K562 (cell line): ENCODE measurements around the gene HOXD12. TPM values are rescaled to one million over a fixed set of nuclear protein-coding genes. Genes with fewer than 3 reads are reported as not detected.

Experiments used
- ATAC-seq: fragments of 200-7000 bp; cut with Tn5 transposase; 3 replicates; pipeline ENCODE4 v1.9.1; 2020; ENCODE audit warnings: moderate library complexity
- BruUV-seq: library from RNA; stranded (reverse); fragments of 400-500 nt; replicated peaks from 2 replicates; lab custom pipeline; 2021; lab: Mats Ljungman, UMichigan
- CTCF ChIA-PET: fragments of 300-600 bp; formaldehyde crosslinking; extraction: SDS; loops from one replicate; lab custom pipeline; 2021; ENCODE audit warnings: low intra/inter-chr PET ratio; lab: Yijun Ruan, JAX
- POLR2A ChIA-PET: fragments of 300-600, 350-650 bp; sonication (Branson Sonifier 250); formaldehyde crosslinking; extraction: SDS; loops from one replicate; lab custom pipeline; 2021; ENCODE audit warnings: antibody characterized with exemption, inconsistent platforms; lab: Yijun Ruan, JAX
- DNase-seq, 4 experiments: peaks; one replicate each; pipeline versions ENCODE4 v3.0.0 to v3.0.0-alpha.2; 2011 to 2018; ENCODE audit warnings: low spot score in 3 of 4, mixed read lengths in 3 of 4; ENCODE audit errors: extremely low read depth in 1 of 4
- FAIRE-seq: peaks from 2 replicates; lab custom pipeline; 2011; peaks lifted over from hg19 to GRCh38; lab: Jason Lieb, UNC
- H2AFZ ChIP-seq: 2 replicates; pipeline ENCODE4 v1.6.0; 2011; ENCODE audit warnings: low read depth, low read length, control low read depth, inconsistent platforms
- H3K27ac ChIP-seq: fragments of 200-600 bp; 3 replicates; pipeline ENCODE4 v1.8.0; 2011; ENCODE audit warnings: low read depth, mild to moderate bottlenecking, control low read depth, inconsistent platforms, low read length, moderate library complexity, mixed read lengths; ENCODE audit errors: extremely low read depth
- H3K27me3 ChIP-seq, 2 experiments: fragments of 300-600 bp in 1 of 2; 2 replicates in 1 of 2; 3 replicates in 1 of 2; pipeline versions ENCODE4 v1.6.0 to v1.8.0; 2011; ENCODE audit warnings: inconsistent platforms in 2 of 2, low read length in 2 of 2, mild to moderate bottlenecking in 1 of 2, mixed read lengths in 1 of 2, moderate library complexity in 1 of 2; ENCODE audit not compliant: control insufficient read depth in 2 of 2, insufficient read depth in 2 of 2
- H3K36me3 ChIP-seq: fragments of 300-600 bp; 3 replicates; pipeline ENCODE4 v1.8.0; 2011; ENCODE audit warnings: mild to moderate bottlenecking, low read length, inconsistent platforms; ENCODE audit not compliant: control insufficient read depth, insufficient read depth
- H3K4me1 ChIP-seq, 2 experiments: fragments of 200-600 bp in 1 of 2; replicated peaks in 1 of 2; 2 replicates in 1 of 2; 3 replicates in 1 of 2; pipeline versions ENCODE4 v1.5.1 to v1.8.0; 2011; ENCODE audit warnings: inconsistent platforms in 2 of 2, low read length in 2 of 2, mild to moderate bottlenecking in 1 of 2, mixed read lengths in 1 of 2, moderate library complexity in 1 of 2; ENCODE audit not compliant: control insufficient read depth in 2 of 2, insufficient read depth in 2 of 2
- H3K4me2 ChIP-seq: 2 replicates; pipeline ENCODE4 v1.6.1; 2011; ENCODE audit warnings: low read length, control low read depth, inconsistent platforms, mixed read lengths; ENCODE audit not compliant: insufficient read depth
- H3K4me3 ChIP-seq: fragments of 200-600 bp; sonication (generic), shearing (Covaris generic); 2 replicates; pipeline ENCODE4 v1.5.1; 2016; ENCODE audit warnings: control low read depth, inconsistent platforms
- H3K79me2 ChIP-seq: fragments of 200-600 bp; 3 replicates; pipeline ENCODE4 v1.8.0; 2011; ENCODE audit warnings: low read length, inconsistent platforms; ENCODE audit not compliant: control insufficient read depth, insufficient read depth
- H3K9ac ChIP-seq, 2 experiments: 2 replicates each; pipeline versions ENCODE4 v1.6.0 to v1.6.1; 2011; ENCODE audit warnings: low read depth in 2 of 2, low read length in 2 of 2, control low read depth in 1 of 2, inconsistent platforms in 1 of 2, mild to moderate bottlenecking in 1 of 2, mixed read lengths in 1 of 2; ENCODE audit not compliant: insufficient read depth in 1 of 2
- H3K9me1 ChIP-seq: one replicate; pipeline ENCODE4 v1.6.0; 2011; ENCODE audit warnings: inconsistent platforms, mild to moderate bottlenecking, low read length, moderate library complexity; ENCODE audit not compliant: control insufficient read depth, insufficient read depth
- H3K9me3 ChIP-seq: replicated peaks from 2 replicates; pipeline ENCODE4 v1.5.1; 2011; ENCODE audit warnings: low read depth, low read length, inconsistent platforms; ENCODE audit not compliant: control insufficient read depth, insufficient read depth
- H4K20me1 ChIP-seq: replicated peaks from 2 replicates; pipeline ENCODE4 v1.6.1; 2011; ENCODE audit warnings: low read length, inconsistent platforms, mixed read lengths; ENCODE audit not compliant: control insufficient read depth, insufficient read depth
- BDP1 ChIP-seq: IDR thresholded peaks from 3 replicates; pipeline ENCODE4 v1.6.1; 2011; ENCODE audit not compliant: insufficient read length, insufficient read depth
- BHLHE40 ChIP-seq: IDR thresholded peaks from 2 replicates; pipeline ENCODE4 v1.6.1; 2011; ENCODE audit warnings: low read length, improper control_type of control experiment
- BRF1 ChIP-seq: IDR thresholded peaks from 3 replicates; pipeline ENCODE4 v1.6.1; 2011; ENCODE audit warnings: borderline replicate concordance, mild to moderate bottlenecking; ENCODE audit not compliant: insufficient read length; ENCODE audit errors: extremely low read depth
- CBX3 ChIP-seq, 2 experiments: IDR thresholded peaks; 1 replicate in 1 of 2; 2 replicates in 1 of 2; pipeline ENCODE4 v1.6.1; 2012; ENCODE audit warnings: inconsistent platforms in 2 of 2, low read length in 2 of 2, borderline replicate concordance in 1 of 2, control low read depth in 1 of 2
- HDAC1 ChIP-seq, 2 experiments: fragments of 450-650 bp; IDR thresholded peaks; 2 replicates each; pipeline ENCODE4 v1.6.1; 2016 to 2017; ENCODE audit warnings: inconsistent platforms in 1 of 2, mild to moderate bottlenecking in 1 of 2, moderate library complexity in 1 of 2
- HNRNPK ChIP-seq: fragments of 200-400 bp; formaldehyde crosslinking; IDR thresholded peaks from one replicate; pipeline ENCODE4 v1.6.1; 2018; ENCODE audit warnings: mild to moderate bottlenecking, low read depth, low read length; ENCODE audit not compliant: poor library complexity, severe bottlenecking
- IRF1 ChIP-seq: sonication (generic); formaldehyde crosslinking; IDR thresholded peaks from 2 replicates; pipeline ENCODE4 v1.8.0; 2022; ENCODE audit warnings: missing genetic modification reagents, mild to moderate bottlenecking, borderline replicate concordance
- IRF9 ChIP-seq: fragments of 450-650 bp; IDR thresholded peaks from 2 replicates; pipeline ENCODE4 v1.6.1; 2016; ENCODE audit warnings: missing biosample characterization, missing genetic modification characterization
- KLF10 ChIP-seq: fragments of 250-450 bp; sonication (Bioruptor Pico); IDR thresholded peaks from 2 replicates; pipeline ENCODE4 v1.6.1; 2021; ENCODE audit warnings: matching md5 sums
- NONO ChIP-seq, 2 experiments: fragments of 200-400 bp in 1 of 2; fragments of 450-650 bp in 1 of 2; formaldehyde crosslinking in 1 of 2; IDR thresholded peaks; 2 replicates each; pipeline ENCODE4 v1.6.1; 2017; ENCODE audit warnings: low read depth in 2 of 2, mild to moderate bottlenecking in 2 of 2, moderate library complexity in 2 of 2, low read length in 1 of 2
- PCBP1 ChIP-seq: fragments of 200-400 bp; formaldehyde crosslinking; IDR thresholded peaks from 2 replicates; pipeline ENCODE4 v1.6.1; 2018; ENCODE audit warnings: mild to moderate bottlenecking, low read depth, low read length; ENCODE audit not compliant: poor library complexity, severe bottlenecking
- PRPF4 ChIP-seq: fragments of 200-400 bp; formaldehyde crosslinking; IDR thresholded peaks from one replicate; pipeline ENCODE4 v1.6.1; 2017; ENCODE audit warnings: low read length, low read depth, mild to moderate bottlenecking; ENCODE audit not compliant: insufficient read depth, poor library complexity, severe bottlenecking
- SMARCA5 ChIP-seq: fragments of 450-650 bp; IDR thresholded peaks from 2 replicates; pipeline ENCODE4 v1.6.1; 2016
- ZNF124 ChIP-seq: sonication (generic); formaldehyde crosslinking; IDR thresholded peaks from 2 replicates; pipeline ENCODE4 v1.8.1; 2022; ENCODE audit warnings: missing genetic modification reagents
- ZNF41 ChIP-seq: fragments of 250-450 bp; sonication (Bioruptor Pico); conservative IDR thresholded peaks from 2 replicates; pipeline ENCODE4 v1.4.0; 2020; ENCODE audit warnings: mild to moderate bottlenecking
- ZNF785 ChIP-seq: fragments of 250-450 bp; sonication (Bioruptor Pico); IDR thresholded peaks from 2 replicates; pipeline ENCODE4 v1.4.0; 2020; ENCODE audit warnings: mild to moderate bottlenecking
- WGBS: fragments of 100-300 bp; shearing (Covaris generic); methylation state at CpG from one replicate; pipeline ENCODE4 v1.1.6; 2016; ENCODE audit warnings: low coverage, mixed read lengths; ENCODE audit not compliant: insufficient coverage; ENCODE audit errors: missing lambda C conversion rate; 5-methylcytosine and 5-hydroxymethylcytosine counted together
- in situ Hi-C: fragments of 300-500 bp; cut with MboI; formaldehyde crosslinking; loops from 4 replicates; pipeline ENCODE4 v1.15.0; 2018; ENCODE audit warnings: inconsistent platforms, mixed read lengths
- intact Hi-C: fragments of 100-400 bp; cut with micrococcal nuclease; formaldehyde crosslinking; loops from 2 replicates; pipeline ENCODE4 v1.14.2; 2022
- polyA plus RNA-seq, 8 experiments: library from polyadenylated mRNA; depleted of rRNA in 4 of 8; stranded (reverse) in 5 of 8; unstranded in 3 of 8; fragments of >200 nt; fragmentation: Nextera tagmentation in 2 of 8; fragmentation: Illumina TruSeq in 1 of 8; extraction: Ambion mirVana in 2 of 8; extraction: Trizol in 1 of 8; gene quantifications; 2 replicates each; pipeline versions ENCODE4 v1.2.1 to v1.2.3, GENCODE V29; 2011 to 2014; ENCODE audit warnings: inconsistent platforms in 1 of 8, missing spikeins in 1 of 8
- total RNA-seq, 7 experiments: library from RNA; depleted of rRNA in 6 of 7; stranded (reverse); fragments of >200 nt in 6 of 7; fragmentation: Illumina TruSeq in 2 of 7; extraction: Trizol in 2 of 7; gene quantifications; 2 replicates each; pipeline versions ENCODE4 v1.2.1 to v1.2.3, GENCODE V29; 2011 to 2021; ENCODE audit warnings: low replicate concordance in 1 of 7
- TF ChIP-seq, protein P1 (sequence below): fragments of 250-450 bp; sonication (Bioruptor Pico); IDR thresholded peaks from 2 replicates; pipeline ENCODE4 v1.4.0; 2020; ENCODE audit warnings: mild to moderate bottlenecking

The HOXD12 gene
- total and polyA plus RNA-seq, 9 of the 15 experiments (the other 6 are each of a cell fraction or from before 2014, with no cell fraction given), result not detected

GRCh38 chr2:176124947-176125771, 25.6 kb downstream of the HOXD12 start:
- Histone ChIP-seq H3K4me2 (no peak overlapping the region), H3K9me1 (no peaks in the 10 kb centered on the region), H3K4me3 (no peak overlapping the region), H4K20me1 (0 out of 2 replicates have a peak, but pooled peaks cover 6% of the 10 kb centered on the region), H2AFZ (no peak overlapping the region), H3K36me3 (no peaks in the 10 kb centered on the region), H3K9ac (no peak overlapping the region), H3K27ac (no peak overlapping the region), H3K27me3 (peaks cover 72 to 80% of the 10 kb centered on the region in 2 experiments), H3K79me2 (no peaks in the 10 kb centered on the region), H3K4me1 (peaks cover 0 to 34% of the 10 kb centered on the region in 2 experiments; a peak in 2 of 5 replicates), H3K9me3 (no peaks in the 10 kb centered on the region)
- no peak for FAIRE-seq
- 2% methylated on average over 9 of the region's 9 CpGs for WGBS
- in situ Hi-C loops (loop anchor here (5.0 to 25.0 kb wide), 4 partner anchors 512 to 1637 kb away; no protein-coding TSS in a partner anchor), intact Hi-C loops (loop anchor here (5.0 kb wide), 2 partner anchors 427 to 687 kb away; no protein-coding TSS in a partner anchor)
- no peak for DNase-seq
- POLR2A ChIA-PET, result interaction anchor here (0.6 to 1.5 kb wide), 2 partner anchors 325 to 529 kb away, joined by 3 to 5 read pairs; no protein-coding TSS in a partner anchor
- no peak for ATAC-seq
- BruUV-seq, result no TSS peak
- CTCF ChIA-PET, result no interaction called here
- TF ChIP-seq PCBP1 (no peak), ZNF785 (CRISPR knock-in tag) (no peak), IRF1 (CRISPR knock-in tag) (no peak), ZNF124 (CRISPR knock-in tag) (no peak), HNRNPK (no peak), CBX3 (IDR thresholded peaks at IDR 0.05; ENCODE audit: borderline replicate concordance in 1 of 2, low read length in 2 of 2) (no peak), BRF1 (no peak), BHLHE40 (no peak), PRPF4 (no peak), SMARCA5 (no peak), KLF10 (CRISPR knock-in tag) (no peak), BDP1 (no peak), NONO (IDR thresholded peaks at IDR 0.05; ENCODE audit: low read depth in 2 of 2, low read length in 1 of 2) (no peak), ZNF41 (CRISPR knock-in tag) (no peak), HDAC1 (IDR thresholded peaks at IDR 0.05) (no peak), IRF9 (tag) (no peak)
- TF ChIP-seq, protein P1, sequence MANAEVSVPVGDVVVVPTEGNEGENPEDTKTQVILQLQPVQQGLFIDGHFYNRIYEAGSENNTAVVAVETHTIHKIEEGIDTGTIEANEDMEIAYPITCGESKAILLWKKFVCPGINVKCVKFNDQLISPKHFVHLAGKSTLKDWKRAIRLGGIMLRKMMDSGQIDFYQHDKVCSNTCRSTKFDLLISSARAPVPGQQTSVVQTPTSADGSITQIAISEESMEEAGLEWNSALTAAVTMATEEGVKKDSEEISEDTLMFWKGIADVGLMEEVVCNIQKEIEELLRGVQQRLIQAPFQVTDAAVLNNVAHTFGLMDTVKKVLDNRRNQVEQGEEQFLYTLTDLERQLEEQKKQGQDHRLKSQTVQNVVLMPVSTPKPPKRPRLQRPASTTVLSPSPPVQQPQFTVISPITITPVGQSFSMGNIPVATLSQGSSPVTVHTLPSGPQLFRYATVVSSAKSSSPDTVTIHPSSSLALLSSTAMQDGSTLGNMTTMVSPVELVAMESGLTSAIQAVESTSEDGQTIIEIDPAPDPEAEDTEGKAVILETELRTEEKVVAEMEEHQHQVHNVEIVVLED, result no peak
